Lung (tissue), 12 donors: ENCODE results near the gene CACNA1D. TPM values are rescaled to one million over a fixed set of nuclear protein-coding genes. Genes with fewer than 3 reads are reported as not detected.

Source experiments
- ATAC-seq: fragments of 200-7000 bp; cut with Tn5 transposase; one replicate; pipeline ENCODE4 v1.9.1; 2020; ENCODE audit warnings: moderate number of reproducible peaks; ENCODE audit not compliant: insufficient read depth, low FRiP score
- DNase-seq, 3 donors: peaks; one replicate each; pipeline ENCODE4 v3.0.0-alpha.2; 2013 to 2017
- H3K27ac ChIP-seq, 2 donors: one replicate each; pipeline ENCODE4 v1.5.1; 2013; ENCODE audit warnings: mild to moderate bottlenecking in 2 of 2, moderate library complexity in 2 of 2, control low read depth in 1 of 2, inconsistent platforms in 1 of 2, low read depth in 1 of 2, low read length in 1 of 2
- H3K27me3 ChIP-seq, 3 donors: one replicate each; pipeline ENCODE4 v1.5.1; 2013; ENCODE audit warnings: low read length in 2 of 3; ENCODE audit not compliant: control insufficient read depth in 3 of 3, insufficient read depth in 3 of 3
- H3K36me3 ChIP-seq, 4 donors: one replicate each; pipeline ENCODE4 v1.5.1; 2013; ENCODE audit warnings: low read length in 4 of 4, mild to moderate bottlenecking in 1 of 4, moderate library complexity in 1 of 4; ENCODE audit not compliant: control insufficient read depth in 4 of 4, insufficient read depth in 4 of 4
- H3K4me1 ChIP-seq, 5 donors: one replicate each; pipeline ENCODE4 v1.5.1; 2013; ENCODE audit warnings: low read length in 5 of 5, mild to moderate bottlenecking in 2 of 5, moderate library complexity in 1 of 5; ENCODE audit not compliant: control insufficient read depth in 5 of 5, insufficient read depth in 5 of 5
- H3K4me3 ChIP-seq: one replicate; pipeline ENCODE4 v1.5.1; 2013; ENCODE audit warnings: mild to moderate bottlenecking, control low read depth, moderate library complexity
- H3K9ac ChIP-seq, 2 donors: one replicate each; pipeline ENCODE4 v1.5.1; 2013; ENCODE audit warnings: low read length in 2 of 2, control low read depth in 1 of 2; ENCODE audit not compliant: insufficient read depth in 1 of 2
- H3K9me3 ChIP-seq, 4 donors: one replicate each; pipeline ENCODE4 v1.5.1; 2013; ENCODE audit warnings: low read length in 3 of 4, mild to moderate bottlenecking in 1 of 4, moderate library complexity in 1 of 4; ENCODE audit not compliant: control insufficient read depth in 4 of 4, insufficient read depth in 3 of 4
- CTCF ChIP-seq: IDR thresholded peaks from 2 replicates; pipeline ENCODE4 v1.5.1; 2012; ENCODE audit warnings: mild to moderate bottlenecking; ENCODE audit errors: control extremely low read depth, extremely low read depth
- WGBS, 2 donors: extraction: QIAGEN DNeasy Blood & Tissue Kit; methylation state at CpG; one replicate each; pipeline ENCODE4 v1.1.7; 2013; 5-methylcytosine and 5-hydroxymethylcytosine counted together
- polyA plus RNA-seq, 2 donors: library from polyadenylated mRNA; stranded (reverse); fragments of 200-250 nt; gene quantifications; one replicate each; pipeline ENCODE4 v1.2.1, GENCODE V29; 2013
- total RNA-seq, 2 donors: library from RNA; depleted of rRNA in 1 of 2; stranded (reverse); fragments of >200 nt in 1 of 2; gene quantifications; one replicate each; pipeline ENCODE4 v1.2.1, GENCODE V29; 2014 to 2021
- donor health status: control.
- donor health status: control.
- donor health status: Bipolar disorder and iron deficiency.
- donor health status: healthy.
- donor health status: DM: yes; HTN: yes; CAD: no.

Gene CACNA1D
- total and polyA plus RNA-seq, 4 donors = 2.7 to 96.8 (median 23.1) TPM

- Histone ChIP-seq H3K4me1 (peaks cover 0 to 2% (median 0%) of the 10 kb centered on the region in 5 donors), H3K9ac (no peak overlapping the region), H3K4me3 (no peak overlapping the region), H3K27me3 (no peaks in the 10 kb centered on the region), H3K27ac (no peak overlapping the region), H3K9me3 (peaks cover 1 to 5% (median 3%) of the 10 kb centered on the region in 4 donors), H3K36me3 (peaks cover 0 to 16% (median 8%) of the 10 kb centered on the region in 4 donors)
- ATAC-seq = no peak
- WGBS, 2 donors = 74 to 77% methylated on average over 1 of the region's 1 CpG
- no peak for TF ChIP-seq CTCF
- no peak for DNase-seq
These were observed 112.4 kb downstream of the CACNA1D start for GRCh38 chr3:53606793-53607192.

- H3K9ac ChIP-seq = no peak overlapping the region
- DNase-seq = no peak
- 57 to 58% methylated on average over 5 of the region's 5 CpGs for WGBS, 2 donors
- peaks cover 0 to 20% (median 9%) of the 10 kb centered on the region in 5 donors for H3K4me1 ChIP-seq
- H3K36me3 ChIP-seq = no peaks in the 10 kb centered on the region
- TF ChIP-seq CTCF = no peak
- no peak overlapping the region for H3K27ac ChIP-seq
- H3K4me3 ChIP-seq = no peak overlapping the region
- no peaks in the 10 kb centered on the region for H3K27me3 ChIP-seq
- H3K9me3 ChIP-seq = peaks cover 0 to 3% (median 0%) of the 10 kb centered on the region in 4 donors
- no peak for ATAC-seq
These were observed 118.1 kb downstream of the CACNA1D start for GRCh38 chr3:53612508-53612907.

- peak; percentile 43 for ATAC-seq
- TF ChIP-seq CTCF = no peak
- Histone ChIP-seq H3K27ac (no peak overlapping the region), H3K4me1 (peaks cover 0 to 22% (median 9%) of the 10 kb centered on the region in 5 donors), H3K27me3 (no peaks in the 10 kb centered on the region), H3K9me3 (peaks cover 0 to 3% (median 0%) of the 10 kb centered on the region in 4 donors), H3K4me3 (no peak overlapping the region), H3K36me3 (no peaks in the 10 kb centered on the region), H3K9ac (no peak overlapping the region)
- 43 to 49% methylated on average over 3 of the region's 3 CpGs for WGBS, 2 donors
- no peak for DNase-seq
These were observed 118.7 kb downstream of the CACNA1D start for GRCh38 chr3:53613125-53613524.

DNA sequence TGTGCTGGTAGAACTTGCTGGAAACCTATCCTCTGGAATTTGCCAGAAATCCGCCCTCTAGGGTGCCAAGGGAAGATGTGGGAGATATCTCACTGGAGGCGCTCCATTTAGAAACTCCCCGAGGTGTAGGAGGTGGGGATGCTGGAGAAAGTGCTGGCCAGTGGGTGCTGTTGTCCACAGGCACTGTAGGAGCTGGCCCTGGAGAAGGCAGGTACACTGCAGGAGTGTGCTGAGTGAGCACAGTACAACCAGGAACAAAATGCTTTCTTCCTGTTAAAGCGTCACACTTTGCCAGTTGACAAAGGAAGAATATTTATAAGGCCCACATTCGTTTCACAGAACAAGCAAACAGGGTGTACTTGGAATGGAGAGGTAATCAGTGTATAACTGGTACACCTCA lies 119.9 kb downstream of the CACNA1D start:
- Histone ChIP-seq H3K36me3 (no peaks in the 10 kb centered on the region), H3K4me1 (peaks cover 0 to 22% (median 9%) of the 10 kb centered on the region in 5 donors), H3K9me3 (peaks cover 0 to 3% (median 0%) of the 10 kb centered on the region in 4 donors), H3K4me3 (no peak overlapping the region), H3K27me3 (no peaks in the 10 kb centered on the region), H3K9ac (no peak overlapping the region), H3K27ac (no peak overlapping the region)
- no peak for TF ChIP-seq CTCF
- ATAC-seq (no peak), DNase-seq (no peak)
- 79 to 84% methylated on average over 5 of the region's 5 CpGs for WGBS, 2 donors
